ENCODE results near the gene KIFAP3. TPM values are rescaled to one million over a fixed set of nuclear protein-coding genes. Genes with fewer than 3 reads are reported as not detected.

KIFAP3 gene
- total RNA-seq, 3 donors from 2014 or later: 22.5 to 42.8 (median 36.2) TPM

GRCh38 chr1:169886422-169886821 lies 188.1 kb downstream of the KIFAP3 start:
- no peak for DNase-seq
- peaks cover 8% of the 10 kb centered on the region for H3K4me1 ChIP-seq (ENCODE audit: low read depth)
- no peak overlapping the region for H3K4me3 ChIP-seq
- TF ChIP-seq CTCF (IDR thresholded peaks at IDR 0.05): no peak
- H3K36me3 ChIP-seq (ENCODE audit: low read depth): peaks cover 5% of the 10 kb centered on the region
- intact Hi-C loops (cut with DNase I, micrococcal nuclease): no loop called here
- ATAC-seq: no peak
- H3K9me3 ChIP-seq: no peaks in the 10 kb centered on the region

GRCh38 chr1:169885207-169885606 lies 189.3 kb downstream of the KIFAP3 start:
- H3K9me3 ChIP-seq: no peaks in the 10 kb centered on the region
- no peaks in the 10 kb centered on the region for H3K4me1 ChIP-seq (ENCODE audit: low read depth)
- no peak for TF ChIP-seq CTCF (IDR thresholded peaks at IDR 0.05)
- DNase-seq (no peak), ATAC-seq (no peak)
- intact Hi-C loops (cut with DNase I, micrococcal nuclease): no loop called here
- peaks cover 5% of the 10 kb centered on the region for H3K36me3 ChIP-seq (ENCODE audit: low read depth)
- no peak overlapping the region for H3K4me3 ChIP-seq

- no peak for DNase-seq
- ATAC-seq: no peak
Measured at GRCh38 chr1:169884634-169885033, 189.9 kb downstream of the KIFAP3 start.

GRCh38 chr1:169882039-169882511 lies 192.4 kb downstream of the KIFAP3 start:
- no peak overlapping the region for H3K4me3 ChIP-seq
- no peak for DNase-seq
- intact Hi-C loops (cut with DNase I, micrococcal nuclease): no loop called here
- TF ChIP-seq CTCF (IDR thresholded peaks at IDR 0.05): no peak
- H3K9me3 ChIP-seq: no peaks in the 10 kb centered on the region
- H3K36me3 ChIP-seq (ENCODE audit: low read depth): no peaks in the 10 kb centered on the region
- ATAC-seq: no peak
- H3K4me1 ChIP-seq (ENCODE audit: low read depth): no peaks in the 10 kb centered on the region

More at GRCh38 chr1:169884634-169885033, 189.9 kb downstream of the KIFAP3 start:
- no peak for TF ChIP-seq CTCF (IDR thresholded peaks at IDR 0.05)
- Histone ChIP-seq H3K36me3 (ENCODE audit: low read depth) (peaks cover 5% of the 10 kb centered on the region), H3K9me3 (no peaks in the 10 kb centered on the region), H3K4me1 (ENCODE audit: low read depth) (no peaks in the 10 kb centered on the region), H3K4me3 (no peak overlapping the region)
- intact Hi-C loops (cut with DNase I, micrococcal nuclease): no loop called here

GRCh38 chr1:169879034-169879840 lies 195.3 kb downstream of the KIFAP3 start:
- Histone ChIP-seq H3K9me3 (no peaks in the 10 kb centered on the region), H3K36me3 (ENCODE audit: low read depth) (peaks cover under 1% of the 10 kb centered on the region), H3K4me3 (no peak overlapping the region), H3K4me1 (ENCODE audit: low read depth) (no peaks in the 10 kb centered on the region)
- intact Hi-C loops (cut with DNase I, micrococcal nuclease): no loop called here
- TF ChIP-seq CTCF (IDR thresholded peaks at IDR 0.05): no peak
- no peak for ATAC-seq
- no peak for DNase-seq
